GM21367 (cell line): ENCODE measurements around the gene PSMD6.
A peak's percentile ranks its signal among the peaks of the same experiment; 100 is the strongest.

Experiments used
- ATAC-seq: cut with Tn5 transposase; IDR thresholded peaks from one replicate; pipeline ENCODE4 v1.9.1; 2021; ENCODE audit not compliant: unreplicated experiment

PSMD6 gene

DNA sequence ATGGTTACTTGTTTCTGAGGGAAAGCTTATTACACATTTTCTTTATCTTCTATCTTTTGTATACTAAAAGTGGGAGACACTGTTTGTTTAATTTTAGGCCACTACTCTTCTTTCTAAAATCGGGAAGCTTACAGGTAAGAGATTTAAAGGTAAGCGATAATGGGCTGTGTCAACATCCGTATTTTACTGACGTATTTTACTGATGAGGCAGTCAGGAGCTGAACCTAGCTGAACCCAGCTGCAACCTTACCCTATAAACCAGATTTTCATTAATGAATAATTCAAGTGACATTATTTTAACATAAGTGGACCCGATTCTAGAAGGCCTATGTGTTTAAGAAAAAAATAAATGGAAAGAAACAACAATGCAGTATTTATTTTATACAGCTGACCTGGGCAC is 13.1 kb downstream of the PSMD6 start:
- ATAC-seq = no peak

DNA sequence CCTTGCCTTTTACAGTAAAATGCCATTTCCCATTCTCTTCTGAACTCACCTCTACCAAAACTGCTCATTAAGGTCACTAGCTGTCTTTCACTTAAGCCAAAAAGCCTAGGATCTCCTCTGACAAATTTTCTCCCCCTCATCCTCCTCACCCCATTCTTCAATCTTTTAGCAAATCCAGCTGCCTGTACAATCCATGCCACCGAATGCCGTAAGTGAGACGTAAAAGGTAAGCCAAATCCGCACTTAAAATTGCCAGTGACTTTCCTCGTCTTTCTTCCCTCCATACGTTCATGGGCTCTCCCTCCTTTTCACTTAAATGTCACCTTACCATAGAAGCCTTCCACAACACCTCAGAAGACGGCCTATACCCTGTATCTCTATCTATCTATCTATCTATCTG is 13.8 kb downstream of the PSMD6 start:
- ATAC-seq = no peak

DNA sequence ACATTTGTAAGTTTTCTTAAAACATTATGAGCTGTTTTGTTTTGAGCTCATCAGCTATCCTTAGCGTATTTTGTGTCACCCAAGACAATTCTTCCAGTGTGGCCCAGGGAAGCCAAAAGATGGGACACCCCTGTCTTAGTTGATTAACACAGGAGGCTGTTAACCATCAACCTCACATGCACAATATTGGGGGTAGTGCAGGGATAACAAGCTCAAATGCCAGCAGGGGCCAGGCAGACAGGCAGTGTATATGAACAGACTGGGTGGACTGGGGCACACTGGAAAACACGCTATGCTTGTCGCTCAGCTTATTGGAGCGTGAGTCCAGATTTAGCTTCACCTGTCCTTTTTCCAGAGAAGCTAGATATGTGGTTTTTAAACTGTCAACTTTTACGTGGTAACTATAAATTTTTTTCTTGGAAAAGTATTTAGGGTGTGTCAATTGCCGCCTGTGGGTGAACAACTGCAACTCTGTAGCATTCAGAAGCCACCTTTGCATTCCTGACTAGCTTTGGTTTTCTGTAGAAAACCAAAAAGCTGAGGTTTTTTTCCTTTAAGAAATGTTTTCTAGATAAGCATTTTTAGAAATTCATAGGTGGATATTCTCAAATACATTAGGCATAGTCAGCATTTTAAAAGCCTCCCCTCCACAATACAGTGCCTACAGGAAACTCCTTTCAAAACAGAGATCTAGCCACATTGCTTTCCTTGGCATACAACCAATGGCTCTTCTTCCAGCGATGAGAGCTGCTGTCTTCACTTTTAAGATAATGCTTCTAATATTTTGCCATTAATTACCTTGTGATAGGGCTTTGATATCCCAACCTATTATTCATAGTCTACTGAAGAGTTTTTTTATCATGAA is 14.6 kb downstream of the PSMD6 start:
- ATAC-seq = no peak

DNA sequence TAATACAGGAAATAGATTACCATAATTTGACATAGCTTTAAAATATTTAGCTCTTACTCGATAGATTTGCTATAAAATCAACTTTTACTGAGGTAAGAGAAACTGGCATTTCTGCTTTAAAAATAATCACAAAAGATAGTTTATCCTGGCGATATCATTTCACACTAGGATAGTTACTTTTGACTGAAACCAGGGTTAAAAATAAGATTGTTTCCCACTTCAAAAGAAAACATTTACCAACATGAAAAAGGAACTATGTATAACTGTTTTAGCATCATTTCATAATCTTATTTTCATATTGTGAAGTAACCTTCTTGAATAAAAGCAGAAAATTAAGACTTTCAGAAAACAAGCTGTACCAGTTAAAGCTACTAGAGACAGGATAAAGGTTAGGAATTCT is 15.3 kb downstream of the PSMD6 start:
- no peak for ATAC-seq

DNA sequence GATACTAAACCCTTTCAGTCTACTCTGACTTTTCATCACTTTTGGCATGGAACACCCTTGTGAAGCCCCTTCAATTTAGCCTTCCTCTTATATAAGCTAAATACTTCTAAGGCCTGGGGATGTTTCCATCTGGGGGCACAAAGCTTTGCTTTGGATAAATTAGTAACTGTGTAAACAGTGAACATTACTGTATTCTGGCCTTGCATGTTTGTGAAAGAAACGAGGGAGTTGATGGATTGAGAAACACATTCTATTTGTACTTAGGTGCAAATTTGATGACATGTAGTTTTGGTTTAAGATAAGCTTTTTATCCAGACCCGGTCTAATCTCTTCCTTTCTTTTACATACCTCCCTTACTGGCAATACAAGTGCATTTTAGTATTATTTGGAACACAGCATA is 19.7 kb downstream of the PSMD6 start:
- ATAC-seq = no peak

DNA sequence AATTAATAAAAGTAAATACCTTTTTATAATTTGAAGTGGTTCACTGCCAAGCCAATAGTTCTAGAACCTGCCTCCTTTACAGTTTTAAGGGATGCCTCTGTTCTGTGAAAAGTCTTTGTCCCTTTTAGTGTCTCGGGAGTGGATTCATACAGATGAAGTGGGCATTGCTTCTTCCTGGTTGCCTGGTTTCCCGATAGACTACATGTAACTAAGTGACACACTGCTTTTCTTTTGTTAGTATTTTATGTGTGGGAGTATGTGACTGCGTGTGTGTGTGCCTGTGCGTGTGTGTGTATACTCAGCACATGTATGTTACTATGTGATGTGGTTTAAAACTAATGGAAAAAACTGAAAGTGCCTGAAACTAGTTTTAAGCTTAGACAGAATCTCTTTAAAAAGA is 21.1 kb downstream of the PSMD6 start:
- no peak for ATAC-seq

DNA sequence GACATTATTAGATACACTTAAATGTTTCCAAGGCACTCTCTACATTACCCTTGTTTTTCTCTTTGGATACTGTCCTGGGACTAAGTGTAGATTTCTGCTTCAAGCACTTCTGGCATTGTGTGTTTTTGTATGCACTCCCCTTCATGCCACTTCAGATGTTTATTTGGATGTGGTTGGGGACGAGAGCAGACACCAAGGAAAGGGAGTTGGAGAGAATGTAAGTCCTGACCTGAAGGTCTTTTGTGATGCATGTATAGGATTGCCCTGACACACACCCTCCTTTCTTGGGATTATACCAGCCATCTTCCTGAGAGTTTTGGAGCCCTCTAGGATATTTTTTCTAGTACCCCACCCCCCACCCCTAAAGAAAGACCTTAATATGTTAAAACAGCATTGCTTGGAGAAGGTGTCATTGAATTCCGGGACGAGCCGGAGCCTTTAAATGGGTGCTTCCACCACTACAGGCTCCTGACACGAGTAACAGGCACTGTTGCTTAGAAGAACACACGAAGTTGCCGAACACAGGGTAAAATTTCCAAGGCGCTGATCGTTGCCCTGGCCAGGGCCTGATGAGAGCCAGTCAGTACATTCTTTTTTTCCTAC is 22.7 kb downstream of the PSMD6 start:
- no peak for ATAC-seq

DNA sequence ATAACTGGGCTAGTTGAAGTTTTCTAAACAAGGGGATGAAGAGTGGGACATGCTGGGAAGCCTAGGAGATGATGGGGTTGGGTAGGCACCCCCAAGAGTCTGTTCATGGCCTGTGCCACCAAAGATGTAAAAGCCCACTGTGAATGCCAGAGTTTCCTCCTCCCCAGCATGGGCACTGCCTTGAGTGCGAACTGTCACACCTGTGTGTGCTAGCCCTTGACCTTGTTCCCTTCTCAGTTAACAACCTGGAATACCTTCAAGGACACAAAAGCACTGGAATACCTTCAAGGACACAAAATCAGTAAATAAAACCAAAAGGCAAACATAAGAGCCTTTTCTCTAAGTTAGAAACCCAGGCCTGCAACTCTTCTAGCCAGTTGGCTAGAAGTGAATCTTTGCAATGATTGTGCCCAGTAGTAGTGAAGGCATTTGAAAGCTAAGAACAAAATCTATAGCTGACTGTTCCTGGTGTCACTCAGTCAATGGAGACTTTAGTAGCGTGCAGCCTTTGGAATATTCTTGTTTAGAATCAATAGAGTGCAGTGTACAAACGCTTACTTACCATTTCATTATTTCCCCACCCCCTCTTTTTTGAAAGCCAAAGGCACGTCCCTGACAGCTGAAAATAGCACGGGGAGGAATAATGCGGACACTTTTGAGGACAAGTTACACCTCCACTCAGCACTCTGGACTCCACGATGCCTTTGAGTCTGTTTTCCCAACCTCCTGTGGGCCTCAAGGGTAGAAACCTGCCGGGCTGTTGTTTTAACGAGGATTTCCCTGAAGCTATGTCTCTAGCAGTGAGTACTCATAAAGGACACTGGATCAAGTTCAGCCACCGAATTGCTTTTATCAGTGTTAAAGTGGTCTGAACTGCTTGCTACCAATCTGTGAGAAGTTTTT is 24.2 kb downstream of the PSMD6 start:
- no peak for ATAC-seq

DNA sequence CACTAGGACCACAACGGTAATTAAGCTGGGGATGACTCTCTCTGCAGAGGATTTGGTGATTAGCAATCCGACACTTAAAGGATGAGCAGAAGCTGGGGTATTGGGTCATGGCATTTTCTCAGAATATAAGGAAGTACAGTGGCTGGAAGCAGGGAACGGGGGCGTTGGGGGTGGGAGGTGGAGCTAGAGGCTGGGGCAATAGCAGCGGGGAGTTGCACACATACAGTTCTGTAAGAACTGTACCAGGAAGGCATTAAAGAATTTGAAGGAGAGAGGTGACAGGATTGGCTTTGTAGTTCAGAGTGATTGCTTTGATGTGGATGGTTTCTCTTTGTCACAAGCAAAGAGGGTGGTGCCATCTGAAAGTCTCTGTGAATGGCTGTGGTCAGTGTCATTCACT is 28.2 kb downstream of the PSMD6 start:
- ATAC-seq = no peak

DNA sequence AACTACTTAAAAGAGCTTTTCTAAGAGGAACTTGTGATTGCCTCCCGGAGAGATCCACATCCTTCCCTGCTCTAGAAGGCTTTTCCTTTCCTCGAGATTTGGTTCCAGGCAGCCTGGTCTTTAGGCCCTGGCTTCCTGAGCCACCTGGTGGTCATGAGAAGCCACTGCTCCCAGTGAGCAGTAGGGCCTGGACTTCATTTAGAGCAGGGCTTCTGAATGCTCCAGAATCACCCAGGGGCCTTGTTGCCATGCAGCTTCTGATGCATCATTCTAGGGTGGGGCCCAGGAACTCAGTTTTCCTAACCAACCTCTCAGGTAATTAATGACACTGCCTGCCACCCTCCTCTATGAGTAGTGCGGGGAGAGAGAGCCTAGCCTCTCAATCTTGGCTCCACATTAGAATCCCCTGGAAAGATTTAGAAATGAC is 29.6 kb downstream of the PSMD6 start:
- peak; percentile 82 for ATAC-seq

DNA sequence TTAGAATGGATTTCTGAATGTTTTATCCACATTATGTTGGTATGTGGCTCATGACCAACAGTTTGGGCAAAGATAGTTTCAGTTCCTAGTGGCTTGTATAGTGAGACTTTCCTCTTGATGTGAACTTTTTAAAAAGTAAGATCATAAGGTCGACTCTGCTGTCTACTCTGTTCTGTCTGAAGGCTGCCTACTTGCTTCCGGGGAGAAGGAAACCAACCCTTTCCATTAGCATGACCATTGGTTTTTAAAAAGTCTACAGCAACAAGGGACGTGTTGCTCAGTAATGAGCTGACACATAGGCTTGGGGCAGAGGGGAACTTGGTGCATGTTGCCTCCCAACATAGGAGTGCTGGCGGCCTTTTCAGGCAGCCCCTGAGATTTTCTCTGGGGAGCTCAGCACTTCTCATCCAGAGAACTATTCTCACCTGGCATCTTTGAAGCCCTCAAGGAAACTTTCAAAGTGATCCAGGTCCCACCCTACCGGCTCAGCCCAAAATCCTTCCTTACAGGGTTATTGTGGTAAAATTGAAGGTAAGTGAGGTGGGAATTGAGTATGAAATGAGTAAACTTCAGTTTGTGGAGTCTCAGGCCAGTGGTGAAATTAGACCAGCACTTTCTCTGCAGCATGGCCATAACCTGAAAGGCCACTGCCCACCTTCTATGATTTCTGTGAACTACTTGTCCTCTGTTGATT is 30.6 kb downstream of the PSMD6 start:
- no peak for ATAC-seq

DNA sequence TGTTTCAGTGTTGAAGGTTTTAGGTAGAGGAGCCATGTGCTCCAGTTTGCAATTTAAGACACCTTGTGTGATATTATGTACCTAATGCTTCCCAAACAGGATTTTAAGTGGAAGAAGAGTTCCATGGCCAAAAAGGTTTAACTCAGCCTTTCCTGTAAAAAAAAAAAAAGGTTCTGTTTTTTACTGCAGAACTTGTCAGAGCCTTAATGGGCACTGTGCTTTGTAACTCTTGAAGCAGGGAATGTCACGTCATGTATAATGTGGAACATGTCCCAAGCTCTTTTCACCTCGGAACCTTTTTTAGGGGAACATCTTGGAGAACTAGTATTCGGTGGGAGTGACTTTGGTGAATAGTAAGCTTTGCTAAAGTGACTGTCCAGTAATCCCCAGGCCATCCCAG is 31.6 kb downstream of the PSMD6 start:
- no peak for ATAC-seq

DNA sequence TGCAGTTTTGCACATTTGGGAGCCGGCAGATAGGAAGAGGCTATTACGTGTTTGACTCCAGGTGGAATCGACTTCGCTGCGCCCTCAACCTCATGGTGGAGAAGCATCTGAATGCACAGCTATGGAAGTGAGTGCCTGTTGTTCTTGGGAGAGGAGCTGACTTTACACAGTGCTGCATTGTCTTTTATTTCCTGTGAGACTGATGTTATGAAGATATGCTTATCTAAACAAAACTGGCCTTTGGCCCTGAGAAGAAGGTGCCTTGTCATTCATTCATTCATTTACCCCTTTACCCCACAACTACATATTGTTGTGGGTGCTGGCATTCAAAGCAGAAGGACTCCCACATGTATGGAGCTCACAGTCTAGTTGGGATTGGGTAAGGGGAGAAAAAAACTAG is 32.6 kb downstream of the PSMD6 start:
- ATAC-seq = no peak

DNA sequence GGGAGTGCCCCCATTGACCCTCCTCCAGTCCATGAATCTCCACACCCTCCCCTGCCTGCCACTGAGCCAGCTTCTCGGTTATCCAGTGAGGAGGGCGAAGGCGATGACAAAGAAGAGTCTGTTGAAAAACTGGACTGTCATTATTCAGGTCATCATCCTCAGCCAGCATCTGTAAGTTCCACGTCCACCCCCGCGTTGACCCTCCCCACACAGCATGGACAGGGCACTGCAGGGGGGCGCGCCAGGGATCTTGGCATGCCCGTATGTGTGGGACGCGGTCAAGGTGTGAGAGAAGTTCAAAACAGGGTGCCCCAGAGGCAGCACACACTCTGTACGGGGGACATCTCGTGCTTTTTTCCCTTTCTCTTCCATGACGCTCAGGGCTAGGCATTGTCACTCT is 33.1 kb downstream of the PSMD6 start:
- ATAC-seq = no peak

DNA sequence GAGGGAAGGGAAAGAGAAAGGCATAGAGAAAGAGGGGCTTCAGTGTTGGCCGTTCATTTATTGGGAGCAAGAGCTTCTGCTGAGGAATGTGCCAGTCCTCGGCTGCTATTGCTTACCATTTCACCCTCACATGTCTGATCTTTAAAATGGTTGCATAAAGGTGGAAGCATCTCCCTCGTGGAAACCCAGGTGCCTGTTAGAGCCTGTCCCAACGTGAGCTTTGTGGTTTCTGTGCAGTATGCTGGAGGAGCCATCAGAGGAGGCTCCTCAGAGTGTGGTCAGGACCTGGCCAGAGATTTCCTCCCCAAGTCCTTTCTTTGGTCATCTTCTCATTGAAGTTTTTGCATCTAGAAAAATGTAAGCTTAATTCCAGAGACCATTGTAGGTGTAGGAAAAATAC is 34.4 kb downstream of the PSMD6 start:
- no peak for ATAC-seq

DNA sequence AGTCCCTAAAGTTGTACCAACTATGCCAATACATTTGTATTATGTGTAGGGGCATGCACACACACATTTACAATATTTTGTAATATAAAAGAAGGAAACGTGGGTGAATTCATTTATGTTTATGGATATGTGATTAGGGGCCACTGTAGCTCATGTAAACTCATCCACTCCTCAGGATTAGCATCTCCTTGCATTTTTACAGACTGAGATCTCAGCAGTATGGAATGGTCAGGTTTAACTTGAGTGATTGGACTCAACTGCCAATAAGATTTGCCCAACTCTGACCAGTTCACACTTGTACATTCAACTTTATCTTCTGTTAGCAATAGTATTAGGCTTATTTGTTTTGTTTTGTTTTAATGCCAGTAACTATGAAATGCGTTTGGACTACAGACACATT is 36.5 kb downstream of the PSMD6 start:
- ATAC-seq = no peak

DNA sequence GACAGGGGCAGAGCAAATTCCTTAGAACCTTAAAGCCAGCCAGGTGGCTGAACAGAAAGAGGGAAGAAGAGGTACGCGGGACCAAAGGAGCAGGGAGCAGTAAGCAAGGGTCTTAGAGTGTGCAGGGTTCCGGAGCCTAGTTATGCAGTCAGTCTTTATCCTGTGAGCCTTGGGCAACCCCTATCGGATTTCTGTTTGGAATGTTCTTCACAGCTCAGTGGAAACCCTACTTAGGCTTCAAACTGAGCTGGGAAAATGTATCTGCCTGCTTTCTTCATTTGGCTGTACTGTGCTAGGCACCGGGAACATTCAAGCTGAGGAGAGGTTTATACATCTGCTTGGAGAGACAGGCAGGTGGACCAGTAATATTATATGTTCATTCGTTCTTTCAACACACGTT is 37.1 kb downstream of the PSMD6 start:
- ATAC-seq = no peak

DNA sequence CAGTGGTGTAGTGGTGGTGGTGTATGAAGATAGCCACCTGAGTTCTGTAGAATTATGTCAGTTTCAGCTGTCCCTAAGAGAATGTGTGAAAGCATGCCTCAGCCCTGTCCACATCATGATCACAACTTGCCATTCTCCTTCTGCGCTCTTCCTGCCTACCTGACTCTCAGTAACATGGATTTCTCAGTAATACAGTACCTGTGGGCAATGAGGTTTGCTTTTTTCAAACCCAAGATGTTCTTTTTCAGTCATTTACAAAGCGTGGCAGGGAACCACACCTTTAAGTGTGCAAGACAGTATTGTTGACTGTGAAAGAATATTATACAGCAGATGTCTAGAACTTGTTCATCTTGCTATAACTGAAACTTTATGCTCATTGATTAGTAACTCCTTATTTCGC is 38.9 kb downstream of the PSMD6 start:
- ATAC-seq = no peak

DNA sequence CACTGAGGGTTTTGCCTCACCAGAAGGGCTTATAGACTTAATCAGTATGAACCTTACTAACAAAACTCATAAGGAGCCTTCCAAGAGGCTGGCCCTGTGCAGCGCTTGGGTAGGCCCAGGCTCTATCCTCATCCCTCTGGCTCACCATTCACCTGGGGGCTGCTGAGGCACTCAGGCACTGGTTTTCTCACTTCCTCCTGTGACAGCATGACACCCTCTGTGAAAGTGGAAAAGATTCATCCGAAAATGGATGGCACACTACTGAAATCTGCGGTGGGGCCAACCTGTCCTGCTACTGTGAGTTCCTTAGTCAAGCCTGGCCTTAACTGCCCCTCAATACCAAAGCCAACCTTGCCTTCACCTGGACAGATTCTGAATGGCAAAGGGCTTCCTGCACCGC is 41.3 kb downstream of the PSMD6 start:
- no peak for ATAC-seq

DNA sequence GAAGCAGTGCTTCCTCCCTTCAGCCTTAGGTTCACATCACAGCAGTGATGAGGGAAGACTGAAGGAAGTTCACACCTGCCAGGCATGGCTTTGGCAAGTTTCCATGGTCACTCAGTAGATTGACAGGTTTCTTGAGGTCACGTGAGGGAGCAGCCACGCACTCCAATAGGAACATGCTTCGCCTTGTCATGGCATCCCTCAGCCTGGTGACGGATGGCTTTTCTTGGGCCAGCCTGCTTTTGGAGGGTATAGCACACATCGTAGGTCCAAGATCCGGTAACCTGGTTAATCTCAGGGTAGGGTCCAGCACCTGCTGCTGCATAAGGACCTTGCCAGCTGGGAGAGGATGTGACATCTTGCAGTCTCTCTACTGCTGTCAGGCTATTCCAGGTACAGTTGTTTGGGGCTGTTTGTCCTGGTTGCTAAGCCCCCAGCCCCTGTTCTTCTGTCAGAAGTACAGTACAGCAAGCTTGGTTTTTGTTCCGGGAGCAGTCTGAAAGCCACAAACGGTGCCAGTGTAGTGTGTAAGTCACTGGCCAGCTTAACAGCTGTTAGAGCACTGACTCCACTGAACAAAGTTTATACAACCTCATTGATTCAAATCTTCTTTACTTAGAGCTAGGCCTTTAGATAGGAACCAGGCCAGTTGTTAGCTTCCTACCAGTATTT is 42.3 kb downstream of the PSMD6 start:
- no peak for ATAC-seq

DNA sequence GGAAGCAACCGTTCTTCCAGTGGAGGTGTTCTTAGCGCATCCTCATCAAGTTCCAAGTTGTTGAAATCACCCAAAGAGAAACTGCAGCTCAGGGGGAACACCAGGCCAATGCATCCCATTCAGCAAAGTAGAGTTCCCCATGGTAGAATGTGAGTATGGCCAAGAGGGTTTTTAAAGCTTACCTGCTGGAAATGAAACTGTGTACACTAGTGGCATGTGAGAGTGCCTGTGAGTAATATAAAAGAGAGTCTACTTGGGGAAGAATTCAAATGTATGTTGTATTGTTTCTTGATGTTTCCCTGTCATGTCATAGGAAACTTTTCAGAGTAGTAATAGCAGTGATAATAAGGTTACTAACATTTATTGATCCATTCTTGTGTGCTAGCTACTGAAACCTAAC is 43.3 kb downstream of the PSMD6 start:
- ATAC-seq = no peak
